Gastrocnemius medialis (tissue), 4 donors: ENCODE measurements around the gene CFAP69.

ENCODE experiments used
- CTCF ChIP-seq, 5 experiments: fragments of 450-650 bp in 3 of 5; fragments of 200-600 bp in 2 of 5; sonication (generic) in 2 of 5; IDR thresholded peaks in 4 of 5; conservative IDR thresholded peaks in 1 of 5; 1 replicate in 4 of 5; 2 replicates in 1 of 5; pipeline ENCODE4 v1.5.1; 2016 to 2019; ENCODE audit warnings: antibody characterized with exemption in 5 of 5, mild to moderate bottlenecking in 3 of 5, moderate library complexity in 3 of 5
- POLR2A ChIP-seq, 2 donors: fragments of 450-650 bp; IDR thresholded peaks; one replicate each; pipeline ENCODE4 v1.6.1; 2017; ENCODE audit warnings: antibody characterized with exemption in 2 of 2, mild to moderate bottlenecking in 2 of 2, moderate library complexity in 2 of 2

GRCh38 chr7:90312745-90313144 is 67.8 kb downstream of the CFAP69 start:
- TF ChIP-seq POLR2A (IDR thresholded peaks at IDR 0.05) (no peak), CTCF (IDR thresholded peaks at IDR 0.05 in 4 of 5, conservative IDR thresholded peaks at IDR 0.05 in 1 of 5) (no peak)
